Spleen (tissue), 11 donors: ENCODE measurements around the gene ACOD1. TPM values are rescaled to one million over a fixed set of nuclear protein-coding genes. Genes with fewer than 3 reads are reported as not detected.

Experiments
- DNase-seq: peaks from one replicate; pipeline ENCODE4 v3.0.0-alpha.2; 2020
- H3K27ac ChIP-seq, 8 donors: fragments of 200-600 bp; sonication (generic) in 7 of 8; 1 replicate in 4 of 8; 2 replicates in 4 of 8; pipeline versions ENCODE4 v1.5.0 to v1.8.0; 2016 to 2021; ENCODE audit warnings: inconsistent platforms in 4 of 8, mild to moderate bottlenecking in 4 of 8, moderate library complexity in 1 of 8
- H3K27me3 ChIP-seq, 7 donors: fragments of 200-600 bp; sonication (generic) in 6 of 7; replicated peaks in 1 of 7; 1 replicate in 4 of 7; 2 replicates in 3 of 7; pipeline versions ENCODE4 v1.5.0 to v1.8.0; 2016 to 2021; ENCODE audit warnings: inconsistent platforms in 3 of 7, mild to moderate bottlenecking in 1 of 7
- H3K36me3 ChIP-seq, 6 donors: fragments of 200-600 bp; sonication (generic) in 5 of 6; 1 replicate in 4 of 6; 2 replicates in 2 of 6; pipeline versions ENCODE4 v1.5.0 to v1.8.0; 2016 to 2021; ENCODE audit warnings: inconsistent platforms in 2 of 6
- H3K4me1 ChIP-seq, 6 donors: fragments of 200-600 bp; sonication (generic) in 5 of 6; 1 replicate in 3 of 6; 2 replicates in 3 of 6; pipeline versions ENCODE4 v1.5.0 to v1.8.0; 2016 to 2021; ENCODE audit warnings: inconsistent platforms in 3 of 6
- H3K4me3 ChIP-seq, 8 donors: fragments of 200-600 bp; sonication (generic) in 7 of 8; 1 replicate in 4 of 8; 2 replicates in 4 of 8; pipeline versions ENCODE4 v1.5.0 to v1.8.0; 2016 to 2021; ENCODE audit warnings: inconsistent platforms in 4 of 8, mild to moderate bottlenecking in 4 of 8, moderate library complexity in 2 of 8
- H3K9me3 ChIP-seq, 8 donors: fragments of 200-600 bp; sonication (generic) in 7 of 8; 1 replicate in 4 of 8; 2 replicates in 4 of 8; pipeline versions ENCODE4 v1.5.0 to v1.8.0; 2016 to 2021; ENCODE audit warnings: inconsistent platforms in 4 of 8
- POLR2A ChIP-seq, 3 donors: fragments of 450-650 bp; IDR thresholded peaks; one replicate each; pipeline ENCODE4 v1.5.1; 2017; ENCODE audit warnings: antibody characterized with exemption in 3 of 3, mild to moderate bottlenecking in 1 of 3
- POLR2AphosphoS5 ChIP-seq, 3 donors: sonication (generic); formaldehyde crosslinking; IDR thresholded peaks; one replicate each; pipeline ENCODE4 v1.5.1; 2017; ENCODE audit warnings: antibody characterized with exemption in 3 of 3
- WGBS, 5 donors: extraction: QIAGEN DNeasy Blood & Tissue Kit in 3 of 5; methylation state at CpG; one replicate each; pipeline versions ENCODE4 v1.1.5 to v1.1.7; 2013 to 2018; 5-methylcytosine and 5-hydroxymethylcytosine counted together
- intact Hi-C: fragments of 100-400 bp; cut with DNase I; formaldehyde crosslinking; loops from one replicate; pipeline ENCODE4 v1.15.0; 2023; ENCODE audit warnings: low total_unique reads
- polyA plus RNA-seq, 3 donors: library from polyadenylated mRNA; stranded (reverse); fragments of 200-250 nt; gene quantifications; one replicate each; pipeline ENCODE4 v1.2.1, GENCODE V29; 2013
- total RNA-seq, 7 donors: library from RNA; depleted of rRNA in 3 of 7; stranded (reverse); fragments of >200 nt in 3 of 7; fragmentation: NEBNext Ultra II Directional in 4 of 7; extraction: Animal tissue kit (Norgen Biotek cat#: 25700) in 4 of 7; gene quantifications; one replicate each; pipeline versions ENCODE4 v1.1.0 to v1.2.1, GENCODE V29; 2016 to 2021
- TF ChIP-seq, protein P1 (sequence below), 11 experiments: fragments of 200-600 bp in 7 of 11; fragments of 450-650 bp in 4 of 11; sonication (generic) in 4 of 11; IDR thresholded peaks in 8 of 11; conservative IDR thresholded peaks in 3 of 11; 1 replicate in 7 of 11; 2 replicates in 4 of 11; pipeline versions ENCODE4 v1.4.0 to v1.8.0; 2016 to 2021; ENCODE audit warnings: antibody characterized with exemption in 11 of 11, inconsistent platforms in 4 of 11, mild to moderate bottlenecking in 1 of 11
- donor health status: healthy with polysubstance abuse.
- donor health status: DM: no; HTN: no; CAD: no; lungs with moderate emphysema.
- donor health status: DM: no; HTN: no; CAD: no.
- donor health status: Bipolar disorder and iron deficiency.
- donor health status: healthy.
- donor health status: DM: no; HTN: no; CAD: no.
- donor health status: DM: yes; HTN: yes; CAD: no.

The ACOD1 gene
- total and polyA plus RNA-seq, 10 donors: 0.10 to 0.33 (median 0.15) TPM; not detected in 6

DNA sequence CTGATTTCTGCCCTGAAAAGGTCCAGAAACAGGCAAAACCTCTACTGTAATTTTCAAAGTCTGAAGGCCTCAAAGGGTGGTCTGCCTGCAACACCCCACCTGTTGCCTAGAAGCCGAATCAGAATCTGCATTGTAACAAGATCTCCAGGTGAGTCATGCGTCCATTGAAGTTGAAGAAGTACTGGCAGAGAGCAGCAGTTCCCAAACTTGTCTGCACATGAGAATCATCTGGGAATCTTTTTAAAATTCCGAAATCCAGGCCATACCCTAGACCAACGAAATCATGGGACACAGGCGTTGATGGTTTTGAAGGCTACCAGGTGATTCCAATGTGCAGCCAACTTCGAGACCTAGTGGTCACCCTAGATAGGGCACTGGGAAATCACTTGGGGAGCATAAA is 27.6 kb downstream of the ACOD1 start:
- Histone ChIP-seq H3K27me3 (peaks cover 0 to 56% (median 7%) of the 10 kb centered on the region in 7 donors), H3K36me3 (no peaks in the 10 kb centered on the region), H3K27ac (no peak overlapping the region), H3K4me1 (peaks cover 4 to 23% (median 13%) of the 10 kb centered on the region in 6 donors), H3K4me3 (no peak overlapping the region), H3K9me3 (no peaks in the 10 kb centered on the region)
- no peak for DNase-seq
- intact Hi-C loops: loop anchor here (10.0 kb wide), 1 partner anchor 1101 kb away; no protein-coding TSS in a partner anchor
- 88 to 92% (median 91%) methylated on average over 6 of the region's 6 CpGs for WGBS, 5 donors
- TF ChIP-seq, protein P1, sequence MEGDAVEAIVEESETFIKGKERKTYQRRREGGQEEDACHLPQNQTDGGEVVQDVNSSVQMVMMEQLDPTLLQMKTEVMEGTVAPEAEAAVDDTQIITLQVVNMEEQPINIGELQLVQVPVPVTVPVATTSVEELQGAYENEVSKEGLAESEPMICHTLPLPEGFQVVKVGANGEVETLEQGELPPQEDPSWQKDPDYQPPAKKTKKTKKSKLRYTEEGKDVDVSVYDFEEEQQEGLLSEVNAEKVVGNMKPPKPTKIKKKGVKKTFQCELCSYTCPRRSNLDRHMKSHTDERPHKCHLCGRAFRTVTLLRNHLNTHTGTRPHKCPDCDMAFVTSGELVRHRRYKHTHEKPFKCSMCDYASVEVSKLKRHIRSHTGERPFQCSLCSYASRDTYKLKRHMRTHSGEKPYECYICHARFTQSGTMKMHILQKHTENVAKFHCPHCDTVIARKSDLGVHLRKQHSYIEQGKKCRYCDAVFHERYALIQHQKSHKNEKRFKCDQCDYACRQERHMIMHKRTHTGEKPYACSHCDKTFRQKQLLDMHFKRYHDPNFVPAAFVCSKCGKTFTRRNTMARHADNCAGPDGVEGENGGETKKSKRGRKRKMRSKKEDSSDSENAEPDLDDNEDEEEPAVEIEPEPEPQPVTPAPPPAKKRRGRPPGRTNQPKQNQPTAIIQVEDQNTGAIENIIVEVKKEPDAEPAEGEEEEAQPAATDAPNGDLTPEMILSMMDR (IDR thresholded peaks at IDR 0.05 in 8 of 11, conservative IDR thresholded peaks at IDR 0.05 in 3 of 11): no peak
- no peak for TF ChIP-seq POLR2AphosphoS5 (IDR thresholded peaks at IDR 0.05)
- TF ChIP-seq POLR2A (IDR thresholded peaks at IDR 0.05): no peak

DNA sequence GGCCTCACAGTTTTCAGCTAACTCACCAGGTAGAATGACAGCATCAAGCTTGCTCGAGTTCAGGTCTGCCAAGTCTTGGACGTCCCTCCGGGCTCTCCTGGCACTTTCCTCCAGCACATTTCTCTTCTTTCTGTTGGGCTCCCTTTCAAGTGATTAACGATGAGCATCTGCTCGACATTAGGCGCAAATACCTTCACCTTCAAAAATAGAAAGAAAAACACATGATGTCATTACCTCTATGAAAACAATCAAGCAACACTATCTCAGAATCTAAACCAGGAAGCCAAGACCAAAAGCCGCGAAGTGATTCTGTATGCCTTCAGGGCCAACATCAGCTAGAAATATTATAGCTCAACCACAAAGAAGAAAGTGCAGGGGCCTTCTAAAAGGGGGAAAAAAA is 28.2 kb downstream of the ACOD1 start:
- Histone ChIP-seq H3K9me3 (no peaks in the 10 kb centered on the region), H3K4me1 (peaks cover 4 to 23% (median 13%) of the 10 kb centered on the region in 6 donors), H3K27ac (no peak overlapping the region), H3K4me3 (no peak overlapping the region), H3K27me3 (peaks cover 0 to 63% (median 8%) of the 10 kb centered on the region in 7 donors), H3K36me3 (no peaks in the 10 kb centered on the region)
- no peak for DNase-seq
- intact Hi-C loops: loop anchor here (10.0 kb wide), 1 partner anchor 1102 kb away; no protein-coding TSS in a partner anchor
- TF ChIP-seq, protein P1 (IDR thresholded peaks at IDR 0.05 in 8 of 11, conservative IDR thresholded peaks at IDR 0.05 in 3 of 11): no peak
- TF ChIP-seq POLR2AphosphoS5 (IDR thresholded peaks at IDR 0.05) (no peak), POLR2A (IDR thresholded peaks at IDR 0.05) (no peak)
- WGBS, 5 donors: 52 to 63% (median 57%) methylated on average over 8 of the region's 8 CpGs

DNA sequence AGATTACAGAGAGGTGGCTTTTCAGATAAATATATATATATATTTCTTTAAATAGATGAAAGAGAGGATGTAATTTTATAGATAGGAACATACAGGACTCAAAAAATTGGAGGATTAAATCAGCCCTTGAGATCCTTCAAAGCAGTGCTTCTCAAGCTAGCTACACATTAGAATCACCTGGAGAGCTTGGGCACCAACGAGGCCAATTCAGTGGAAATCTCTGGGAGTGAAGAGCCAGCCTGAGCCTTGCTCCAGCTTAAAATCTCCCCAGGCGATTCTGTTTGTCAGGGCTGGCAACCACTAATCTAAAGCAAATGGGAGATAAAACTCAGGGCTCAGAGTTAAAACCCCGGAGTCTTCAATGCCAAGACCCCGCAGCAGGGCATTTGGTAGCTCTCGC is 28.6 kb downstream of the ACOD1 start:
- Histone ChIP-seq H3K4me3 (no peak overlapping the region), H3K27me3 (peaks cover 0 to 63% (median 8%) of the 10 kb centered on the region in 7 donors), H3K36me3 (no peaks in the 10 kb centered on the region), H3K27ac (no peak overlapping the region), H3K4me1 (peaks cover 4 to 23% (median 13%) of the 10 kb centered on the region in 6 donors), H3K9me3 (no peaks in the 10 kb centered on the region)
- 78 to 94% (median 84%) methylated on average over 5 of the region's 5 CpGs for WGBS, 5 donors
- TF ChIP-seq, protein P1 (IDR thresholded peaks at IDR 0.05 in 8 of 11, conservative IDR thresholded peaks at IDR 0.05 in 3 of 11): no peak
- TF ChIP-seq POLR2AphosphoS5 (IDR thresholded peaks at IDR 0.05) (no peak), POLR2A (IDR thresholded peaks at IDR 0.05) (no peak)
- no peak for DNase-seq
- intact Hi-C loops: loop anchor here (10.0 kb wide), 1 partner anchor 1102 kb away; no protein-coding TSS in a partner anchor

DNA sequence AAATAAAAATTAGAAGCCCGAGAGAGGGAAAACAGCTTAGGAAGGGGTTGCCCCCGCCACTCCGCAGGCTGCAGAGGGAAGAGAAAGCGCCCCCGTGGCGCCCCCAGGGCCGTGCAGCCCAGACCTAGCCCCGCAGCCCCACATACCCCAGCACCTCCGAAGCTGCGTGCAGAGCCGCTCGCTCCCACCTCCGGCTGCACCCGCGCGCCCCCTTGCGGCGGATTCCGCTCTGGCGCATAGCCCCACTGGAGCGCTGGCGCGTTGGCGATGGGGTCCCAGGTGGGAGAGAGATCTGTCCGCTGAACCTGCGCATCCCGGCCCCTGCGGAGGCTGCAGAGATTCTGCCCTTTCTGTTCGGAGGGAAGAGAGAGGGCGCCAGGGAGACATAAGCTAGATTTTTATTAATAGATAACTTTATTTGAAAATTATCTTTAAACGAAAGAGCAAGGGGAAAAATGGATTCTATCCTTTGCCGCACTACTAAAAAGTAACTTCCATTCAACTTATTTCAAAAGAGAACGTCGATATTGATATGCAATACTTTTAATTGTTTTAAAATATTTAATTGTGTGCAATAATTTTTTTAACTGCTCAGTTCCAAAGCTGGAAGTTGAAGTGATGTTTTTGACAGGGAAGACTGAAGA is 31.9 kb downstream of the ACOD1 start:
- no peaks in the 10 kb centered on the region for H3K36me3 ChIP-seq
- intact Hi-C loops: no loop called here
- H3K27me3 ChIP-seq: peaks cover 0 to 69% (median 8%) of the 10 kb centered on the region in 7 donors
- WGBS, 5 donors: 4 to 5% (median 5%) methylated on average over 30 to 34 of the region's 34 CpGs
- H3K27ac ChIP-seq: no peak overlapping the region
- TF ChIP-seq, protein P1 (IDR thresholded peaks at IDR 0.05 in 8 of 11, conservative IDR thresholded peaks at IDR 0.05 in 3 of 11): peak; percentile 60 to 98 (median 90)
- TF ChIP-seq POLR2AphosphoS5 (IDR thresholded peaks at IDR 0.05): peak; percentile 42 to 81 (median 65)
- TF ChIP-seq POLR2A (IDR thresholded peaks at IDR 0.05): no peak
- H3K9me3 ChIP-seq: no peaks in the 10 kb centered on the region
- peak; percentile 97 for DNase-seq
- H3K4me3 ChIP-seq: peak overlapping the region in 6 of 8 donors; percentile 8 to 58 (median 23)
- peaks cover 4 to 13% (median 9%) of the 10 kb centered on the region in 6 donors for H3K4me1 ChIP-seq
